ENCODE measurements around the gene SMG5.

Gene SMG5

DNA sequence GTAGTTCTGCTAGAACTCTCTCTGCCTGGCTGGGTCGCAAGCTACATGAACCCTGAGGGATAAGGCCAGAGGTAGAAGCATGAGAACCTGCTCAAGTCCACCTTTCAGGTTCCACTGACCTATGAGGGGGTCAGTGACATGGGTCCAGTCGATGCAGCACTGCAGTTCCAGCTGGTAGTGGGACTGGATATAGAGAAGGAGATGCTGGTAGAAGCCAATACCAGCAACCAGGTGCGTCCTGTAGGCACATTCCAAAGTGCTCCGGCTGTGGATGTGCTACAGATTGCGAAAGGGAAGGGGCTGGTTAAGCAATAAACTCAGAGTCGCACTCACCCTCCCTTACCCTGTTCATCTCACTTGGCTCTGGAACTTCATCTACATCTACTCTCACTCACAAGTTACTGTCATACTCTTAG lies 5.7 kb downstream of the SMG5 start:
- Histone ChIP-seq H3K4me3 (ENCODE audit: low read depth, low read length) (no peak overlapping the region), H3K4me1 (ENCODE audit: control insufficient read depth, insufficient read depth, low read length) (peaks cover 2% of the 10 kb centered on the region), H3K9me3 (ENCODE audit: control insufficient read depth, insufficient read depth, low read length) (no peaks in the 10 kb centered on the region), H3K36me3 (ENCODE audit: control insufficient read depth, insufficient read depth, low read length) (peaks cover 67% of the 10 kb centered on the region), H3K9ac (ENCODE audit: low read depth, low read length) (no peak overlapping the region), H3K27me3 (ENCODE audit: control insufficient read depth, insufficient read depth, low read length) (no peaks in the 10 kb centered on the region)

DNA sequence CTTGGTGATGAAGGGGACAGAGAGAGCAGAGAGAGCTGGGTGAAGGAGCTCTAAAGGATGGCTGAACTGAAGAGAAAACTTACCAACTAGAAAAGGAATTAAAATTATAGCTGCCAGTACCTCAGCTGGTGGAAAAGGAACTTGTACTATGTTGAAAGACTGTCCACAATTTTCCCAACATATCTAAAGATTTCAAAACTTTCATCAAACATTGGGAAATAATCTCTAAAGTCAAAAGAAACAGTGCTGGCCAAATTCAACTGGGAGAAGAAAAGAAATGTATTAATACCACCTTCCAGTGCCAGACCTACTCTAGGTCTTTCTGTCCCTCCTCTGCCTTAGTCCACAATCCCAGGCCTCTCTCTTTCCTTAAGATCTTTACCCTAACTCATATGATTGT lies 6.1 kb downstream of the SMG5 start:
- H3K27me3 ChIP-seq (ENCODE audit: control insufficient read depth, insufficient read depth, low read length), result no peaks in the 10 kb centered on the region
- peaks cover 71% of the 10 kb centered on the region for H3K36me3 ChIP-seq (ENCODE audit: control insufficient read depth, insufficient read depth, low read length)
- H3K9me3 ChIP-seq (ENCODE audit: control insufficient read depth, insufficient read depth, low read length), result no peaks in the 10 kb centered on the region
- no peaks in the 10 kb centered on the region for H3K4me1 ChIP-seq (ENCODE audit: control insufficient read depth, insufficient read depth, low read length)
- no peak overlapping the region for H3K9ac ChIP-seq (ENCODE audit: low read depth, low read length)
- no peak overlapping the region for H3K4me3 ChIP-seq (ENCODE audit: low read depth, low read length)

DNA sequence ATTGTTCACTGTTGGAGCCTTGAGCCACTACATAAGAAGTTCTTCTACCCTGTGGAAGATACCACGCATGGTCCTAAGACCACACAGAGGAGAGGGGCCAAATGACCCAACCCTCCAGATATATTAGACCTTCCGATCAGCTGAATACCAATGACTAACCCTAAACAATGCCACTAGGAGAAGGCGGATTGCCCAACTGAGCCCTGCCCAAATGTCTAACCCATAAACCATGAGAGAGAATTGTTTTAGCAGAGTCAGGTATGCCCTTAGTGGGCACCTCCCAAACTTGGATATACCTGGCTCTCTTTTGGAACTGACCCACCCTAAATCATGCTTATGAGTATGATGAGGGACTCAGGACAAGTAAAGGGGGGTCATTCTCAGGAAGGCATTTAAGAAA lies 12.3 kb downstream of the SMG5 start:
- peaks cover 77% of the 10 kb centered on the region for H3K36me3 ChIP-seq (ENCODE audit: control insufficient read depth, insufficient read depth, low read length)
- no peaks in the 10 kb centered on the region for H3K27me3 ChIP-seq (ENCODE audit: control insufficient read depth, insufficient read depth, low read length)
- H3K9me3 ChIP-seq (ENCODE audit: control insufficient read depth, insufficient read depth, low read length), result no peaks in the 10 kb centered on the region
- no peak overlapping the region for H3K9ac ChIP-seq (ENCODE audit: low read depth, low read length)
- no peaks in the 10 kb centered on the region for H3K4me1 ChIP-seq (ENCODE audit: control insufficient read depth, insufficient read depth, low read length)
- no peak overlapping the region for H3K4me3 ChIP-seq (ENCODE audit: low read depth, low read length)

DNA sequence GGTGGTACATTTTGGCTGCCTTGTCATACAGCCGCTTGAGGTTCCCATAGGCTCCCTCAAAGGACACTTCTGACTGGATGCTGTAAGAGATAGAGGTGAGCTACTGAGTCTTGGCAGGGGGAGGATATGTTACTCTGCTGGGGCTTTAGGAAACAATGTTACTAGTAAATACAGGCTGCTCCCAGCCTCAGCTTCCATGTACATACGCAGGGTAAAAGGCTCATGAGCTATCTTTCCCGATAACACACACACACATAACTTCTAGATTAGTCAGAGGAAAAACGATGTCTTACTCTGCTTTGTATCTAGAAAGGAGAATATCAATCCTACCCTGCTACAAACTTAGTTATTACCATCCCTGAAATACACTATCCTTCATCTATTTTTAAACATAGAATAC lies 14.3 kb downstream of the SMG5 start:
- Histone ChIP-seq H3K9me3 (ENCODE audit: control insufficient read depth, insufficient read depth, low read length) (no peaks in the 10 kb centered on the region), H3K4me1 (ENCODE audit: control insufficient read depth, insufficient read depth, low read length) (no peaks in the 10 kb centered on the region), H3K27me3 (ENCODE audit: control insufficient read depth, insufficient read depth, low read length) (no peaks in the 10 kb centered on the region), H3K9ac (ENCODE audit: low read depth, low read length) (no peak overlapping the region), H3K36me3 (ENCODE audit: control insufficient read depth, insufficient read depth, low read length) (peaks cover 71% of the 10 kb centered on the region), H3K4me3 (ENCODE audit: low read depth, low read length) (no peak overlapping the region)

DNA sequence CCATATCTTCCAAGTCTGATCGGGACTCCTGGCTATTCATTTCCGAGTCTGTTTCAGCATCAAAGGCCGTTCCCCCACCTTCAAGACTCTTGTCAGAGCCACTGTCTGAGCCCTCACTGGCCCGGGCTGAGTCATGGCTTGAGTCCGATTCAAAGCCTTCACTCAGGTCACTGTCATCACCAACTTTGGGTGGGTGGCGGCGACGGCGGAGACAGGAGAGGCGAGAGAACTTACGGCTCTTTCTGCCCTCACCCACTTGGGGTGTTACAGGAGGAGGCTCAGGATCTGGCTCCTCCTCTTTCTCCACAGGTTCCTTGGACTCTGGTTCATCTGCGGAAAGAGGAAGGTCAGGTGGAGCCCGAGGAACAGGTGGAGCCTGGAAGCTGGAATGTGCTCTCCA lies 16.6 kb downstream of the SMG5 start:
- Histone ChIP-seq H3K4me3 (ENCODE audit: low read depth, low read length) (no peak overlapping the region), H3K9me3 (ENCODE audit: control insufficient read depth, insufficient read depth, low read length) (no peaks in the 10 kb centered on the region), H3K9ac (ENCODE audit: low read depth, low read length) (no peak overlapping the region), H3K36me3 (ENCODE audit: control insufficient read depth, insufficient read depth, low read length) (peaks cover 69% of the 10 kb centered on the region), H3K27me3 (ENCODE audit: control insufficient read depth, insufficient read depth, low read length) (no peaks in the 10 kb centered on the region), H3K4me1 (ENCODE audit: control insufficient read depth, insufficient read depth, low read length) (no peaks in the 10 kb centered on the region)

DNA sequence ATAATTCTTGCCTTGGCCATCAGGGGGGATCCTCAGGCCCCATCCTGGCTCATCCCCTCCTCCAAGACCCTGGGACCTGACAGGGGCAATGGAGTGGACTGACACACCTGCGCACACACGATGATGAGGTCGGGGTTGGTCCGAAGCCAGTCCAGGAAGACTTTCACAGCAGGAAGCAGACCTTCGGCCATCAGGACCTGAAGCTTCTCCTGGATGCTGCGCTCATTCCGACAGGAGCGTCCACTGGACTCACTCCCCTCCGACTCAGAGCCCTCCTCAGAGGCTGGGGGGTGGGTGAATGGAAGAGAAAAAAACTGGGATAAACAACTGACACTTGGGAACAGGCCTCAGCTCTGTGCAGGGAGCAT lies 19.4 kb downstream of the SMG5 start:
- no peaks in the 10 kb centered on the region for H3K27me3 ChIP-seq (ENCODE audit: control insufficient read depth, insufficient read depth, low read length)
- no peaks in the 10 kb centered on the region for H3K9me3 ChIP-seq (ENCODE audit: control insufficient read depth, insufficient read depth, low read length)
- no peak overlapping the region for H3K4me3 ChIP-seq (ENCODE audit: low read depth, low read length)
- no peaks in the 10 kb centered on the region for H3K4me1 ChIP-seq (ENCODE audit: control insufficient read depth, insufficient read depth, low read length)
- H3K36me3 ChIP-seq (ENCODE audit: control insufficient read depth, insufficient read depth, low read length), result peaks cover 82% of the 10 kb centered on the region
- H3K9ac ChIP-seq (ENCODE audit: low read depth, low read length), result no peak overlapping the region

DNA sequence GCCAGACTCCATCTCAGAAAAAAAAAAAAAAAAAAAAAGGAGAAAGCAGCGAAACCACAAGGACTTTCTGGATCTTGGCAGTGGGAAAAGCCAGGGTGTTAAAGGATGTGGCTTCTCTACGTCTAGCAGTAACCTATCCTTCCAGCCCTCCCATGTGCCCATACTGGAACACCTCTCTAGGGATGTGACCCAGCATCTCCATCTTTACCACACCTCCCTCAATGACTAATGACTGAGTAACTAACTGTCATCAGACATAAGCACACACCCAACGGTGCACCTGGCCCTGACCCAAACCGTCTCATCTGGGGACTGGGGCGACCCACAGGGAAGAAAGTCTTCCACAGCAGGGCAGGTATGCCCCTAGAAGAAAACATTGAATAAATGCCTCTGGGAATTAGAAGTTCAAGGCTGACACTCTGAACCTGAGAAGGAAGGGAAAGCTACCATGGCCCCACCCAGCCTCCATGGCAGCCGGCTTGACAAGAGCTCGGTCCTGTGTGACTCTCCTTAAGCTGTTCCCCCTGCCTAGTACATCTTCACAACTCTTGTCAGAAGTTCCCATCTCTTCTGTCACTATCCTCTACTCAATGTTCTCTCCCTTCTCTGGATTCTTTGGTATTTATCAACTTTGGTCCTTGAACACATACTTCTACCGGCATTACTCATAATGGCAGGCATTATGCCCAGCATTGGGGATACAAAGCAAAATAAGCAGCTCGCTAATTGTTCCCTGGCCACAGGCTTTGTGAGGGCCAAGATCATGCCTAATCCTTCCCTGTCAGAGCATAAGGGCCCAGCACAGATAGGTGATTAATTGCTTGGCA lies 20.0 kb downstream of the SMG5 start:
- Histone ChIP-seq H3K9me3 (ENCODE audit: control insufficient read depth, insufficient read depth, low read length) (no peaks in the 10 kb centered on the region), H3K4me1 (ENCODE audit: control insufficient read depth, insufficient read depth, low read length) (no peaks in the 10 kb centered on the region), H3K27me3 (ENCODE audit: control insufficient read depth, insufficient read depth, low read length) (no peaks in the 10 kb centered on the region), H3K9ac (ENCODE audit: low read depth, low read length) (no peak overlapping the region), H3K36me3 (ENCODE audit: control insufficient read depth, insufficient read depth, low read length) (peaks cover 82% of the 10 kb centered on the region), H3K4me3 (ENCODE audit: low read depth, low read length) (no peak overlapping the region)

DNA sequence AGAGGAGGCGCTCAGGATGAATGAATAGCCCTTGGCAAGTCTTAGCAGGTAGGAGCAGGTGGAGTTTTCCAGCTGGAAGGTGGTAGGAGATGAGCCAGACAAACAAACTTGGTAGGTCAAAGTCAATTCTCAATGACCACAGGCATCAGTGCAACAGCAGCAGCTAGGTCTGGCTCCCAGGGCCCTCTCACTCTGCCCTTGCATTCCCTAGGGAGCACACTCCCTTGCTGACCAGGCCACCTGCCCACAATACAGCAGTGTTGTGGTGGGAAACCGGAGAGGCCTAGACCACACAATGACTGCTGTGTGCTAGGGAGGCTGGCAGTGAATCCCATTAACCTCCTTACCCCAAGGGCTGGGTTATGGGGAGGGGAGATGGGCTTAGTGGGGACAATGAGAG lies 21.7 kb downstream of the SMG5 start:
- H3K9me3 ChIP-seq (ENCODE audit: control insufficient read depth, insufficient read depth, low read length), result no peaks in the 10 kb centered on the region
- peaks cover 78% of the 10 kb centered on the region for H3K36me3 ChIP-seq (ENCODE audit: control insufficient read depth, insufficient read depth, low read length)
- H3K4me3 ChIP-seq (ENCODE audit: low read depth, low read length), result no peak overlapping the region
- no peaks in the 10 kb centered on the region for H3K4me1 ChIP-seq (ENCODE audit: control insufficient read depth, insufficient read depth, low read length)
- H3K27me3 ChIP-seq (ENCODE audit: control insufficient read depth, insufficient read depth, low read length), result no peaks in the 10 kb centered on the region
- no peak overlapping the region for H3K9ac ChIP-seq (ENCODE audit: low read depth, low read length)

DNA sequence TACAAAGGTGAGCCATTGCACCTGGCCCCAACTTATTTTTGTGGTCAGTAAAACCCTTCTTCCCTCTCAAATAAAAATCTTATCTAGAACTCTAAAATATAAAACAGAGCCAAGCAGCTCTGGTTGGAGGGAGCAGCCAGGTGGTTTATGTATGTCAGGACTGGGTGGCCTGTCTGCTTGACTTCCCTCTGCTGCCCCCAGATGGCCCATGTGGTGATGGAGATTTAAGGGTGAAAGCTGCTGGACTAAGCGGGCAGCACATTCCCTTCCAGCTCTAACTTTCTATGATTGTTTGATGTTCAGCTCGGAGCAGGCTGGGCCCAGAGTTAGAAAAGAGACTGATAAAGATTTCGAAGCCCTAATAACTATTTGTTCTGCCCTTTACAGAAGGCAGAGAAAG lies 22.8 kb downstream of the SMG5 start:
- Histone ChIP-seq H3K4me3 (ENCODE audit: low read depth, low read length) (no peak overlapping the region), H3K9me3 (ENCODE audit: control insufficient read depth, insufficient read depth, low read length) (no peaks in the 10 kb centered on the region), H3K36me3 (ENCODE audit: control insufficient read depth, insufficient read depth, low read length) (peaks cover 67% of the 10 kb centered on the region), H3K27me3 (ENCODE audit: control insufficient read depth, insufficient read depth, low read length) (no peaks in the 10 kb centered on the region), H3K4me1 (ENCODE audit: control insufficient read depth, insufficient read depth, low read length) (no peaks in the 10 kb centered on the region), H3K9ac (ENCODE audit: low read depth, low read length) (no peak overlapping the region)

DNA sequence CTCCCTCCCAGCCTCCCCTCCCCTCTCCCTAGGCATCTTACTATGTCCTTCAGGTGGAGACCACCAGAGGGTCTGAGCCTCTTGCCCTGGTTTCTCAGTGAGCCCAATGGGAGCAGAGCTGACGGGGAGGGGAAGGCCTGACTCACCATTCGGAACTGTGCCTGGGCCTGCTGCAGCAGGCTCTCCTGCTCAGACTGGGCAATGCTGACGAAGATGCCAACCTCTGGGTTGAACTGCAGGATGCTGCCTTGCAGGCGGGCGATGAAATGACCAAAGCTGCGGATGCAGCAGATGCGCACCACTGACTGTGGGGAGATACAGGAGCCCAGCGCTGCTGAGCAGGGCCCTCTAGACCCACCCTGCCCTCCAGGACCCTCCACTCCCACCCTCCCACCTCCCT lies 23.8 kb downstream of the SMG5 start:
- Histone ChIP-seq H3K4me1 (ENCODE audit: control insufficient read depth, insufficient read depth, low read length) (no peaks in the 10 kb centered on the region), H3K4me3 (ENCODE audit: low read depth, low read length) (no peak overlapping the region), H3K27me3 (ENCODE audit: control insufficient read depth, insufficient read depth, low read length) (no peaks in the 10 kb centered on the region), H3K36me3 (ENCODE audit: control insufficient read depth, insufficient read depth, low read length) (peaks cover 64% of the 10 kb centered on the region), H3K9me3 (ENCODE audit: control insufficient read depth, insufficient read depth, low read length) (no peaks in the 10 kb centered on the region), H3K9ac (ENCODE audit: low read depth, low read length) (no peak overlapping the region)

DNA sequence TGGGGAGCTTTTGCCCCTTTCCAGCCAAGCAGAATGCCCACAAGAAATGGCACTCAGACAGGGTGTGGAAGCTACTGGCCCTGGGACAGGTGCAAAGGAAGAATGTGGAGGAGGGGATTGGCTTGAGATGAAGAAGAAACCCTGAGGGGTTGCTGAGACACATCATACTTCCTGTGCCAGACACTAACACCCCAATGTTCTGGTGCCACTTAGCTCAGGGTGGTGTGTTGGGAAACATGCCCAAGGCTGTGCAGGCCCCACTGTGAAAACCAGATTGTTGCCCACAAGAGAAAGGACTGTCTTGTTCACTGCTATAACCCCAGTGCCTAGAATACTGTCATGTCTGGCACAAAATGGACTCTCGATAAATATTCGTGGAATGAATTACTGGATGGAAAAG lies 24.9 kb downstream of the SMG5 start:
- Histone ChIP-seq H3K36me3 (ENCODE audit: control insufficient read depth, insufficient read depth, low read length) (peaks cover 67% of the 10 kb centered on the region), H3K27me3 (ENCODE audit: control insufficient read depth, insufficient read depth, low read length) (no peaks in the 10 kb centered on the region), H3K4me1 (ENCODE audit: control insufficient read depth, insufficient read depth, low read length) (no peaks in the 10 kb centered on the region), H3K9ac (ENCODE audit: low read depth, low read length) (no peak overlapping the region), H3K9me3 (ENCODE audit: control insufficient read depth, insufficient read depth, low read length) (no peaks in the 10 kb centered on the region), H3K4me3 (ENCODE audit: low read depth, low read length) (no peak overlapping the region)

DNA sequence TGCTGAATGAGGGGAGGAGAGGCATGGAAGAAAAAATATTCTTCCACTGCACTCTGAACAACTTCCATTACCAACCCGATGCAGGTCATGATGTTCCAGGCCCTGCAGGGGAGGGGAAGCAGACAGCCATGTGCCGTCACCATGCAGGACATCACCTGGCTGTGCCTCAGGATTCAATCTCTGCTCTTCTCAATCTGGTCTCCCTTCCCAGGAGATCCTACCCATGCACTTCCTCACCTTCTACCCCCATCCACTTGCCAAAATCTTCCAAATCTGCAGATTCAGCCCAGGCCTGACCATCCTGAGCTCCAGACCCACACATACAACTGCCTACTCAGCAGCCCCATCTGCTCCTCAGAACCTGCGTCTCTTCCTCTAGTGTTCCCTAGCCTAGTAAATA lies 29.0 kb downstream of the SMG5 start:
- Histone ChIP-seq H3K4me1 (ENCODE audit: control insufficient read depth, insufficient read depth, low read length) (no peaks in the 10 kb centered on the region), H3K27me3 (ENCODE audit: control insufficient read depth, insufficient read depth, low read length) (no peaks in the 10 kb centered on the region), H3K9me3 (ENCODE audit: control insufficient read depth, insufficient read depth, low read length) (no peaks in the 10 kb centered on the region), H3K9ac (ENCODE audit: low read depth, low read length) (no peak overlapping the region), H3K36me3 (ENCODE audit: control insufficient read depth, insufficient read depth, low read length) (peaks cover 70% of the 10 kb centered on the region), H3K4me3 (ENCODE audit: low read depth, low read length) (no peak overlapping the region)
